GM23248 (cell line): Measurements from ENCODE around the gene SERPINA12. TPM values are rescaled to one million over a fixed set of nuclear protein-coding genes. Genes with fewer than 3 reads are reported as not detected.

Experiments
- DNase-seq: peaks from one replicate; pipeline ENCODE4 v3.0.0-alpha.2; 2015
- H2AFZ ChIP-seq: fragments of 200-600 bp; sonication (generic); 2 replicates; pipeline ENCODE4 v1.6.1; 2016; ENCODE audit warnings: antibody characterized with exemption
- H3F3A ChIP-seq: fragments of 200-600 bp; sonication (generic); 2 replicates; pipeline ENCODE4 v1.6.1; 2016; ENCODE audit warnings: mild to moderate bottlenecking, antibody characterized with exemption, mixed run types; ENCODE audit not compliant: insufficient read depth
- H3K27ac ChIP-seq: fragments of 200-600 bp; sonication (generic); 2 replicates; pipeline ENCODE4 v1.5.1; 2016; ENCODE audit warnings: mild to moderate bottlenecking
- H3K27me3 ChIP-seq: fragments of 200-600 bp; sonication (generic); replicated peaks from 2 replicates; pipeline ENCODE4 v1.6.1; 2016; ENCODE audit warnings: mild to moderate bottlenecking; ENCODE audit not compliant: insufficient read depth
- H3K36me3 ChIP-seq: fragments of 200-600 bp; sonication (generic); 2 replicates; pipeline ENCODE4 v1.6.1; 2016; ENCODE audit warnings: low read depth, mild to moderate bottlenecking
- H3K4me1 ChIP-seq: fragments of 200-600 bp; sonication (generic); 2 replicates; pipeline ENCODE4 v1.6.1; 2016; ENCODE audit warnings: mild to moderate bottlenecking; ENCODE audit not compliant: insufficient read depth
- H3K4me2 ChIP-seq: fragments of 200-600 bp; sonication (generic); one replicate; pipeline ENCODE4 v1.6.1; 2016; ENCODE audit warnings: mild to moderate bottlenecking; ENCODE audit not compliant: unreplicated experiment
- H3K4me3 ChIP-seq: fragments of 200-600 bp; sonication (generic); 2 replicates; pipeline ENCODE4 v1.5.1; 2016; ENCODE audit warnings: mild to moderate bottlenecking
- H3K79me2 ChIP-seq: fragments of 200-600 bp; sonication (generic); 2 replicates; pipeline ENCODE4 v1.6.1; 2016; ENCODE audit warnings: mild to moderate bottlenecking; ENCODE audit not compliant: insufficient read depth
- H3K9ac ChIP-seq: fragments of 200-600 bp; sonication (generic); 2 replicates; pipeline ENCODE4 v1.6.1; 2016; ENCODE audit warnings: mild to moderate bottlenecking
- H3K9me2 ChIP-seq: fragments of 200-600 bp; sonication (generic); 2 replicates; pipeline ENCODE4 v1.6.1; 2016; ENCODE audit warnings: mixed run types, mild to moderate bottlenecking, moderate library complexity; ENCODE audit not compliant: insufficient read depth
- H3K9me3 ChIP-seq: fragments of 200-600 bp; sonication (generic); one replicate; pipeline ENCODE4 v1.6.1; 2017; ENCODE audit warnings: low read depth
- H4K20me1 ChIP-seq: fragments of 200-600 bp; sonication (generic); 2 replicates; pipeline ENCODE4 v1.6.0; 2016; ENCODE audit not compliant: insufficient read depth
- EZH2 ChIP-seq: fragments of 200-600 bp; sonication (generic); IDR thresholded peaks from 2 replicates; pipeline ENCODE4 v1.6.1; 2018; ENCODE audit warnings: antibody characterized with exemption, mild to moderate bottlenecking; ENCODE audit not compliant: insufficient read depth, poor library complexity, severe bottlenecking
- EZH2phosphoT487 ChIP-seq: fragments of 200-600 bp; sonication (generic); IDR thresholded peaks from 2 replicates; pipeline ENCODE4 v1.6.1; 2018; ENCODE audit warnings: antibody characterized with exemption, moderate library complexity, mild to moderate bottlenecking, low read depth; ENCODE audit not compliant: insufficient read depth
- WGBS, 2 experiments: methylation state at CpG; one replicate each; pipeline ENCODE4 v1.1.6; 2015 to 2017; ENCODE audit warnings: low lambda C conversion rate in 2 of 2, low coverage in 1 of 2; ENCODE audit errors: missing lambda C conversion rate in 2 of 2; 5-methylcytosine and 5-hydroxymethylcytosine counted together
- in situ Hi-C: fragments of 300-500 bp; cut with MboI; formaldehyde crosslinking; loops from 2 replicates; pipeline ENCODE4 v1.15.0; 2020
- polyA plus RNA-seq: library from polyadenylated mRNA; unstranded; fragments of >200 nt; fragmentation: Nextera tagmentation; extraction: Ambion mirVana; gene quantifications from 2 replicates; pipeline ENCODE4 v1.2.1, GENCODE V29; 2016
- total RNA-seq: library from RNA; depleted of rRNA; stranded (reverse); fragments of >200 nt; shearing (Covaris generic); gene quantifications from 2 replicates; pipeline ENCODE4 v1.2.3, GENCODE V29; 2014

Gene SERPINA12
- total and polyA plus RNA-seq, 2 experiments from 2014 or later, result not detected

- no peaks in the 10 kb centered on the region for H3K79me2 ChIP-seq
- H3K9ac ChIP-seq, result no peak overlapping the region
- no peaks in the 10 kb centered on the region for H3K9me2 ChIP-seq
- no peak overlapping the region for H3K4me2 ChIP-seq
- no peaks in the 10 kb centered on the region for H4K20me1 ChIP-seq
- TF ChIP-seq EZH2phosphoT487 (no peak), EZH2 (no peak)
- no peaks in the 10 kb centered on the region for H3K9me3 ChIP-seq
- no peaks in the 10 kb centered on the region for H3K36me3 ChIP-seq
- 70 to 75% methylated on average over 8 of the region's 8 CpGs for WGBS, 2 experiments
- DNase-seq, result no peak
- no peaks in the 10 kb centered on the region for H3K27me3 ChIP-seq
- H3K4me1 ChIP-seq, result peaks cover 3% of the 10 kb centered on the region
- H3F3A ChIP-seq, result no peaks in the 10 kb centered on the region
- no peak overlapping the region for H3K27ac ChIP-seq
- no peak overlapping the region for H2AFZ ChIP-seq
- H3K4me3 ChIP-seq, result no peak overlapping the region
- in situ Hi-C loops, result no loop called here
These were observed 37.9 kb upstream of the SERPINA12 start for GRCh38 chr14:94547151-94547680.

- H3K27me3 ChIP-seq, result no peaks in the 10 kb centered on the region
- H3K9me3 ChIP-seq, result no peaks in the 10 kb centered on the region
- H3K4me3 ChIP-seq, result no peak overlapping the region
- in situ Hi-C loops, result no loop called here
- no peak overlapping the region for H2AFZ ChIP-seq
- no peaks in the 10 kb centered on the region for H3F3A ChIP-seq
- no peaks in the 10 kb centered on the region for H3K79me2 ChIP-seq
- 73% methylated on average over 15 of the region's 15 CpGs for WGBS, 2 experiments
- no peaks in the 10 kb centered on the region for H3K9me2 ChIP-seq
- H4K20me1 ChIP-seq, result no peaks in the 10 kb centered on the region
- no peaks in the 10 kb centered on the region for H3K36me3 ChIP-seq
- no peak overlapping the region for H3K9ac ChIP-seq
- peaks cover 7% of the 10 kb centered on the region for H3K4me1 ChIP-seq
- DNase-seq, result no peak
- H3K27ac ChIP-seq, result no peak overlapping the region
- no peak overlapping the region for H3K4me2 ChIP-seq
- TF ChIP-seq EZH2phosphoT487, result no peak
- TF ChIP-seq EZH2, result no peak
These were observed 36.0 kb upstream of the SERPINA12 start for GRCh38 chr14:94545131-94545841.

DNA sequence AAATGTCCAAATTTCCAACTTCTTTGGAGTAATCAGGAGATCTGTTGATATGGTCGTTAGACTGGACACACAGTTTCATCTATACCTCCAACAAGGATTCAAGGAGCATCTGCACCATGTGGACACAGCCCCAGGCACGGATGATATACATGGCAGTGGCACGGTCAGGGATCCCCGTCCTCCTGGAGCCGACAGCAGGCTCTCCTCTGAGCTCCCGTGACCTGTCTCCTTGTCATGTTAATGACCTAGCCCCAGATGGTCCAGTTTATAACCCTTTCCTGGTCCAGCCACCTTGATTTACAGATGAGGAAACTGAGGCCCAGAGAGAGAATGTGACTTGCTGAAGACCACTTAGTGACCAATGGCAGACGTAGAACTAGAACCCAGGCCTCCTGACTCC is 35.5 kb upstream of the SERPINA12 start:
- Histone ChIP-seq H3K79me2 (no peaks in the 10 kb centered on the region), H3F3A (no peaks in the 10 kb centered on the region)
- 73 to 74% methylated on average over 7 of the region's 7 CpGs for WGBS, 2 experiments

GRCh38 chr14:94543449-94544124 is 34.3 kb upstream of the SERPINA12 start:
- H2AFZ ChIP-seq, result no peak overlapping the region
- H3K4me3 ChIP-seq, result no peak overlapping the region
- in situ Hi-C loops, result no loop called here
- H3K4me2 ChIP-seq, result no peak overlapping the region
- H3K9me3 ChIP-seq, result no peaks in the 10 kb centered on the region
- no peaks in the 10 kb centered on the region for H4K20me1 ChIP-seq
- no peaks in the 10 kb centered on the region for H3F3A ChIP-seq
- DNase-seq, result no peak
- H3K9ac ChIP-seq, result no peak overlapping the region
- H3K27me3 ChIP-seq, result no peaks in the 10 kb centered on the region
- no peaks in the 10 kb centered on the region for H3K9me2 ChIP-seq
- 89 to 90% methylated on average over 15 of the region's 15 CpGs for WGBS, 2 experiments
- H3K4me1 ChIP-seq, result peaks cover 7% of the 10 kb centered on the region
- H3K79me2 ChIP-seq, result no peaks in the 10 kb centered on the region
- H3K27ac ChIP-seq, result no peak overlapping the region
- H3K36me3 ChIP-seq, result no peaks in the 10 kb centered on the region
- no peak for TF ChIP-seq EZH2phosphoT487
- TF ChIP-seq EZH2, result no peak

More for the DNA sequence above, 35.5 kb upstream of the SERPINA12 start:
- Histone ChIP-seq H3K4me3 (no peak overlapping the region), H3K4me2 (no peak overlapping the region), H3K9ac (no peak overlapping the region), H3K9me3 (no peaks in the 10 kb centered on the region), H2AFZ (no peak overlapping the region), H3K27ac (no peak overlapping the region), H3K36me3 (no peaks in the 10 kb centered on the region), H3K4me1 (peaks cover 7% of the 10 kb centered on the region), H3K27me3 (no peaks in the 10 kb centered on the region), H3K9me2 (no peaks in the 10 kb centered on the region), H4K20me1 (no peaks in the 10 kb centered on the region)
- TF ChIP-seq EZH2, result no peak
- TF ChIP-seq EZH2phosphoT487, result no peak
- no peak for DNase-seq
- in situ Hi-C loops, result no loop called here
